Ishikawa (cell line): ENCODE data around the gene PARP16.

Experiments
- TAF1 ChIP-seq: IDR thresholded peaks from 2 replicates; pipeline ENCODE4 v1.6.1; 2012; ENCODE audit warnings: low read depth, mild to moderate bottlenecking
- TEAD4 ChIP-seq: IDR thresholded peaks from 2 replicates; pipeline ENCODE4 v1.6.1; 2012

- TF ChIP-seq TAF1 (no peak), TEAD4 (no peak)
These were observed 75.8 kb downstream of the PARP16 start, which contains the start of gene CILP for GRCh38 chr15:65210770-65211481.
